Large intestine (tissue), 3 donors: ENCODE data around the gene PRAC2. TPM values are rescaled to one million over a fixed set of nuclear protein-coding genes. Genes with fewer than 3 reads are reported as not detected.

Source experiments
- DNase-seq, 2 donors: peaks; one replicate each; pipeline versions ENCODE4 v3.0.0 to v3.0.0-alpha.2; 2013
- H3K27ac ChIP-seq: one replicate; pipeline ENCODE4 v1.5.1; 2013; ENCODE audit warnings: low read length
- H3K27me3 ChIP-seq: 2 replicates; pipeline ENCODE4 v1.6.1; 2013; ENCODE audit warnings: low read length; ENCODE audit not compliant: control insufficient read depth, insufficient read depth
- H3K36me3 ChIP-seq: 2 replicates; pipeline ENCODE4 v1.6.1; 2013; ENCODE audit warnings: low read length; ENCODE audit not compliant: control insufficient read depth, insufficient read depth
- H3K4me1 ChIP-seq: one replicate; pipeline ENCODE4 v1.6.1; 2013; ENCODE audit warnings: low read length; ENCODE audit not compliant: control insufficient read depth, insufficient read depth
- H3K4me3 ChIP-seq: one replicate; pipeline ENCODE4 v1.5.1; 2013; ENCODE audit warnings: low read length
- H3K9me3 ChIP-seq: one replicate; pipeline ENCODE4 v1.6.1; 2013; ENCODE audit warnings: mild to moderate bottlenecking, low read depth, low read length, moderate library complexity; ENCODE audit not compliant: control insufficient read depth
- WGBS: methylation state at CpG from one replicate; pipeline ENCODE4 v1.1.5; 2013; ENCODE audit warnings: low lambda C conversion rate; ENCODE audit not compliant: insufficient coverage; 5-methylcytosine and 5-hydroxymethylcytosine counted together
- polyA plus RNA-seq: library from polyadenylated mRNA; unstranded; fragments of 120-200 nt; gene quantifications from one replicate; pipeline ENCODE4 v1.2.1, GENCODE V29; 2013

Gene PRAC2
- polyA plus RNA-seq, 1 donor = not detected

DNA sequence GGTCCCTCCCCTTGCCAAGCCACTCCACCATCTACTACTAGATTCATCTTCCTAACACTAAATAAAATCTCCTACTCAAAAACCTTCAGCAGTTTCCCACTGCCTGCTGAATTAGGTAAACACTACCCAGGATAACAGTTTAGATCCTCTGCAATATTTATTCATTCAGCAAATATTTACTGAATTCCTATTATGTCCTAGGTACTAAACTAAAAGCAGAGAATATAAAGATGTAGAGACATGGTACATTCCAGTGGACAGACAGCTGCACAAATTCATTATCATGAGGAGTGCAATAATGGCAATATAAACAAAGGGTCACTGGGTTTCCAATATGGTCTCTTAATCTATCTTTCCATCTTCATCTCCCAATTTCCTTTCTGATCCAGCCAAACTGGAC, 36.3 kb downstream of the PRAC2 start:
- Histone ChIP-seq H3K27me3 (peaks cover 59% of the 10 kb centered on the region), H3K9me3 (peaks cover 4% of the 10 kb centered on the region), H3K4me3 (no peak overlapping the region), H3K27ac (no peak overlapping the region), H3K36me3 (no peaks in the 10 kb centered on the region), H3K4me1 (no peaks in the 10 kb centered on the region)
- DNase-seq = no peak

GRCh38 chr17:48760411-48760810, 37.4 kb downstream of the PRAC2 start:
- no peaks in the 10 kb centered on the region for H3K9me3 ChIP-seq
- H3K4me1 ChIP-seq = no peaks in the 10 kb centered on the region
- H3K27ac ChIP-seq = no peak overlapping the region
- no peaks in the 10 kb centered on the region for H3K36me3 ChIP-seq
- peak in 1 of 2 donors; percentile 31 for DNase-seq
- WGBS = 20% methylated on average over 1 of the region's 4 CpGs
- H3K27me3 ChIP-seq = peaks cover 49% of the 10 kb centered on the region
- no peak overlapping the region for H3K4me3 ChIP-seq

- DNase-seq = no peak
- Histone ChIP-seq H3K4me1 (no peaks in the 10 kb centered on the region), H3K36me3 (no peaks in the 10 kb centered on the region)
Observed at GRCh38 chr17:48761114-48761513, 38.1 kb downstream of the PRAC2 start.

GRCh38 chr17:48767263-48767774, 44.3 kb downstream of the PRAC2 start:
- Histone ChIP-seq H3K36me3 (no peaks in the 10 kb centered on the region), H3K9me3 (no peaks in the 10 kb centered on the region), H3K27ac (no peak overlapping the region), H3K4me1 (no peaks in the 10 kb centered on the region), H3K4me3 (no peak overlapping the region), H3K27me3 (peaks cover 3% of the 10 kb centered on the region)
- DNase-seq = no peak
- no CpG with 5 or more reads among the region's 4 CpGs for WGBS

More at GRCh38 chr17:48761114-48761513, 38.1 kb downstream of the PRAC2 start:
- Histone ChIP-seq H3K27ac (no peak overlapping the region), H3K9me3 (no peaks in the 10 kb centered on the region), H3K27me3 (peaks cover 41% of the 10 kb centered on the region), H3K4me3 (no peak overlapping the region)
- WGBS = no CpG with 5 or more reads among the region's 6 CpGs

DNA sequence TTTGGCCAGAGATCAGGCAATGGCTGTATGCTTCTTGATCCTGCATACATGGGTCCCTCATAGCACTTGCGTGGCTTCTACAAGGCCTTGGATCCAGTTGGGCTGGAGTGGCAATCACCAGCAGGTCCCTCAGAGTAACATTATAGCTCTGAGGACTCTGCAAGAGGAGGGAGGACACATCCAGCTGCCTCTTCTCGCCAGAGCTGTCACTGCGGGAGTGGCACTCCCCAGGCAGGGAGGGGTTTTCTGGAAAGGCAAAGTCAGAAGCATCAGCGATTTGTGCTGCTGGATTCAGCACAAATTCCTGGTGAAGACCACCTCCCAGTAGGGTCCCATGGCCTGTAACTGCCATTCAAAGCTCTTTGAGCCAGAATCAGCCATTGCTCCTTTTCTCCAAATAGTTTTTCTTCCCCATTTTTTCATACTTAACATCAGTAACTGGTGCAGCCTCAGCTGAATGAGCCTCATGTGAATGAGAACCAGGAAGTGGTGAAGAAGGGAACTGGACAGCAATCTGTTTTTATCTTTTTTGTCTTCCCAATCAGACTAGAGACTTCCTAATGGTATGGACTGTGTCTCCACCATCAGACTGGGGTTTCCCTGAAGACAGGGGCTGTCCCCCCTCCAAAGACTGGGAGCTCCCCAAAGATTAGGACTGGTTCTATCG, 46.2 kb downstream of the PRAC2 start:
- Histone ChIP-seq H3K27me3 (peaks cover 2% of the 10 kb centered on the region), H3K4me3 (no peak overlapping the region), H3K4me1 (no peaks in the 10 kb centered on the region), H3K9me3 (no peaks in the 10 kb centered on the region), H3K36me3 (no peaks in the 10 kb centered on the region), H3K27ac (no peak overlapping the region)
- no CpG with 5 or more reads among the region's 5 CpGs for WGBS
- DNase-seq = no peak

- no peak overlapping the region for H3K4me3 ChIP-seq
- no peaks in the 10 kb centered on the region for H3K36me3 ChIP-seq
- no peaks in the 10 kb centered on the region for H3K27me3 ChIP-seq
- no peaks in the 10 kb centered on the region for H3K9me3 ChIP-seq
- no peak overlapping the region for H3K27ac ChIP-seq
- DNase-seq = no peak
- no CpG with 5 or more reads among the region's 3 CpGs for WGBS
- no peaks in the 10 kb centered on the region for H3K4me1 ChIP-seq
Observed at GRCh38 chr17:48770954-48771353, 48.0 kb downstream of the PRAC2 start.

- H3K4me3 ChIP-seq = no peak overlapping the region
- H3K4me1 ChIP-seq = no peaks in the 10 kb centered on the region
- no peaks in the 10 kb centered on the region for H3K36me3 ChIP-seq
- H3K27me3 ChIP-seq = no peaks in the 10 kb centered on the region
- 80% methylated on average over 1 of the region's 3 CpGs for WGBS
- H3K27ac ChIP-seq = no peak overlapping the region
- no peaks in the 10 kb centered on the region for H3K9me3 ChIP-seq
- no peak for DNase-seq
Observed at GRCh38 chr17:48773245-48773644, 50.3 kb downstream of the PRAC2 start.

Other genes with a start within 250 kb of the PRAC2 start
- 0.07 TPM for gene HOXB1, start 192.2 kb upstream of the PRAC2 start, polyA plus RNA-seq
- 18.6 TPM for gene HOXB2, start 178.1 kb upstream of the PRAC2 start, polyA plus RNA-seq
- gene HOXB4, start 144.8 kb upstream of the PRAC2 start, polyA plus RNA-seq = 5.9 TPM
- gene HOXB3, start 132.9 kb upstream of the PRAC2 start, polyA plus RNA-seq = 30.8 TPM
- 25.7 TPM for gene HOXB5, start 129.4 kb upstream of the PRAC2 start, polyA plus RNA-seq
- gene HOXB6, start 118.2 kb upstream of the PRAC2 start, polyA plus RNA-seq = 9.8 TPM
- gene HOXB7, start 112.2 kb upstream of the PRAC2 start, polyA plus RNA-seq = 3.5 TPM
- 1.8 TPM for gene HOXB8, start 107.9 kb upstream of the PRAC2 start, polyA plus RNA-seq
- gene HOXB9, start 96.8 kb upstream of the PRAC2 start, polyA plus RNA-seq = 0.03 TPM
- gene PRAC1, start 667 bp upstream of the PRAC2 start, polyA plus RNA-seq = not detected
- gene HOXB13, start 5.6 kb downstream of the PRAC2 start, polyA plus RNA-seq = not detected
- 3.1 TPM for gene TTLL6, start 94.0 kb downstream of the PRAC2 start, polyA plus RNA-seq
- 159 TPM for gene CALCOCO2, start 107.8 kb downstream of the PRAC2 start, polyA plus RNA-seq
- 200 TPM for gene ATP5MC1, start 169.6 kb downstream of the PRAC2 start, polyA plus RNA-seq
- gene UBE2Z, start 185.2 kb downstream of the PRAC2 start, polyA plus RNA-seq = 75.5 TPM
- gene SNF8, start 221.7 kb downstream of the PRAC2 start, polyA plus RNA-seq = 103 TPM
- gene GIP, start 245.4 kb downstream of the PRAC2 start, polyA plus RNA-seq = 98.8 TPM